Liver (tissue), 3 donors: ENCODE results near the gene DNAH6.

Experiments
- CTCF ChIP-seq: fragments of 150-350 bp; IDR thresholded peaks from 2 replicates; pipeline ENCODE4 v1.5.1; 2017; ENCODE audit warnings: improper control_type of control experiment, low read depth, low read length; ENCODE audit not compliant: missing input control
- TAF1 ChIP-seq: conservative IDR thresholded peaks from 2 replicates; pipeline ENCODE4 v1.6.1; 2016; ENCODE audit warnings: antibody characterized with exemption, mild to moderate bottlenecking
- YY1 ChIP-seq: IDR thresholded peaks from 2 replicates; pipeline ENCODE4 v1.6.1; 2016; ENCODE audit warnings: antibody characterized with exemption, mild to moderate bottlenecking
- TF ChIP-seq, protein P1 (sequence below): IDR thresholded peaks from 2 replicates; pipeline ENCODE4 v1.6.1; 2016; ENCODE audit warnings: antibody characterized with exemption
- donor health status: healthy.
- donor health status: healthy.

- TF ChIP-seq, protein P1, sequence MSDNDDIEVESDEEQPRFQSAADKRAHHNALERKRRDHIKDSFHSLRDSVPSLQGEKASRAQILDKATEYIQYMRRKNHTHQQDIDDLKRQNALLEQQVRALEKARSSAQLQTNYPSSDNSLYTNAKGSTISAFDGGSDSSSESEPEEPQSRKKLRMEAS, result no peak
- TF ChIP-seq CTCF, result no peak
- no peak for TF ChIP-seq YY1
- no peak for TF ChIP-seq TAF1
Measured at GRCh38 chr2:84817239-84817655, 300.9 kb downstream of the DNAH6 start.
